ENCODE data around the gene TMEM266.

TMEM266 gene

DNA sequence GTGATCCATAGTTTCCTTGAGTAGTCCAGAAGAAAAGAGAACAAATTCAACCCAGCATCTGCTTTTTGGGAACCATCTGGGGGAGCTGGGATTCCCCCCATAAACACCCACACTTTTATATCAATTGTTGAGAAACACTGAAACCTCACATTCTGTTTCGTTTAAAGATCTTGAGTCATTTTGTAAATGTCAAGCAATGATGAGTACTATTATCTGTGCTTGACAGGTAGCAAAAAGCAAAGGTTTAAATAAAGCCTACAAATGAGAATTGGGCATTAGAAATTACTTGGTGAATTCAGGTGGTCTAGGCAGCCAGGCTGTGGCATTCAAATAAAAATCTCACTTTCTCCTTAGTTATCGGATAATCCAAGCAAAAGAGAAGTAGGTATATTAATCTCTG is 75.7 kb downstream of the TMEM266 start:
- no peak for DNase-seq

GRCh38 chr15:76138436-76138835 is 78.7 kb downstream of the TMEM266 start:
- DNase-seq, result no peak

DNA sequence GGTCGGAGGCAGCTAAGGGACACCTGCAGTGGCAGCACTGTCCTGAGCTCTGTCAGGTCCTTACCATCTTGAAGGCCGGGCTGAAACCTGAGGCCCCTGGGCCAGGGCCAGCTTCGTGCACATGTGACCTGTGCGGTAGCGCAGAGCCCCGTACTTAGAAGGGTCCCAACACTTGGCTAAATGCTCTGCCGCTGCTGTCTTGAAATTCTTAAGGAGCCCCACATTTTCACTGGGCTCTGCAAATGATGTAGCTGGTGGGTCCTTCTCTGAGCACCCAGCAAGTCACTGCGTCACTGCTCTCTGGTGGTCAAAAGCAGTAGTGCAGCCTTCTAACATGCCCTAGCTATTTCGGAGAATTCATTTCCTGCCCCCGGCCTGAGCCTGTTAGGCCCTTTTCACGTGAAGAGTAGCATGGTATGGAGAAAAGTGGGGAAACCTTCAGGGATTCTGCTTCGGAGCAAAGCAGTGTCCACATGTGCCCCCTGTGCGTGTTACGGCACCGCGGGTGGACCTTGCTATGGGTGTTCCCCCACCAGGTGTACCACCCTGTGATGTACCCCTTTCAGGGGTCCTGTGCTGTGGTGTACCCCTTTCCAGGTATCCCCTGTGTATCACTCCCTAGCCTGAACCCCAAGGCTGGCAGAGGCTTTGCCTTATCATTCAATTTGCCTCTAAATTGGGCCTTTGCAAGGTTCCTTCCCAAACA is 79.7 kb downstream of the TMEM266 start:
- DNase-seq, result no peak

- no peak for DNase-seq
Observed at GRCh38 chr15:76140074-76140464, 80.3 kb downstream of the TMEM266 start.

- no peak for DNase-seq
Observed at GRCh38 chr15:76146812-76147211, 87.0 kb downstream of the TMEM266 start.

- DNase-seq, result no peak
Observed at GRCh38 chr15:76147906-76148570, 88.3 kb downstream of the TMEM266 start.

DNA sequence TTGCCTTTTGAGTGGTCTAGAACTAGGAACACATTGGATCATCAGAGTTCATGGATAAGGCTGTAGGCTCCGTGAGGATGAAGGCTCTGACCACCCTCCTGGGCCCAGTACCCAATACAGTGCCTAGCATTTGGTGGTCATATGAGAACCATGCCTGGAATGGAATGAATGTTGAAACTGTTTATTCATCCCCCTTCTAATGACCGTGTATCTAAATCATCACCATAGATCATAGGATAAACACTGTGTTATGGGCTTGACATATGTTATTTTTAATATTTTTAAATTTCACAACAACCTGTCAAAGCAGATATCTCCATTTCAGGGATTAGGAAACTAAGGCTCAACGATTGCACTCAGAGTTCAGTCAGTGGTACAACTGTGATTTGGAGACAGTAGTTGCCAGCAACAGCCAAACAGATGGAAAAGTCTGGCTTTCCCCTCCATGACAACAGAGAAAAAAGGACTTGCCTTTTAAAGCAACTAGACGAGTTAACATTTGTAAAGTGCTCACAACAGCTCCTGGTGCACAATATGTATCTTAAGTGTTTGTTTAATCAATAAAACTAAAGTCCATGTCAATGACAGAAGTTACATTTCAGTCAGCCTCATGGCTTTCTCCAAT is 89.6 kb downstream of the TMEM266 start:
- DNase-seq, result no peak

DNA sequence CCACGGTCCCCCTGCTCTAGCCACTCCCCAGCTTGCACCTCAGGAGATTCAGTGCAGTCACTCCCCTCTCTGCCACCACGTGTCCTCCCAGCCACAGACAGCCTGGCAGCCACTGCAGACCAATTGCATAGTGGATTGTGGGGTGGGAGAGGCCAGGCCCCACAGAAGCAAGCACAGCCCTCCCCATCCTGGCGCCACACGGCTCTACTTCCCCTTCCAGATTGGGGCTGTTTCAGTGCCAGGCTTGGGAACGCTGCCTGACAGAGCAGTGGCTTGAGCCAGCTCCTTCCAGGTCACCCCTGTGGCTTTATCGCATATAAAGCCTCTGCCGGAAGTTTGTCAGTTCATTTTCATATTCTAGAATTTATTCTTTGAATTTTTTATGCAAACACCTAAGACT is 90.7 kb downstream of the TMEM266 start:
- no peak for DNase-seq

- no peak for DNase-seq
Observed at GRCh38 chr15:76150971-76151598, 91.3 kb downstream of the TMEM266 start.

DNA sequence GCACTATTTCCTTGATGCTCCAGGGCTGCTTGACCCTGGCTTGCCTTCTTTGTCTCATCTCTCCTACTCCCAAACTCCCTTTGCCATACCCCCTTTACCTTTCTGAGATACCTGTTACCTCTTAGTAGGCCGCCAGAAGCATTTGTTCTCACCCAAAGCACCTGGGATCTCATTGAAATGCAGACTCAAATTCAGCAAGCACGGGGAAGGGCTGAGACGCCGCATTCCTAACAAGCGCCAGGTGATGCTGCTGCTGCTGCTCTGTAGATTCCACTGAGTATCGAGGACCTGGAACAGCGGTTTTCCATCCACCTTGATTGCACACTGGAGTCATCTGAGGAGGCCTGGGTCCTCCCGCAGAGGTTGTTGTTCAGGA is 91.8 kb downstream of the TMEM266 start:
- no peak for DNase-seq

- DNase-seq, result no peak
Observed at GRCh38 chr15:76152197-76152596, 92.4 kb downstream of the TMEM266 start.

DNA sequence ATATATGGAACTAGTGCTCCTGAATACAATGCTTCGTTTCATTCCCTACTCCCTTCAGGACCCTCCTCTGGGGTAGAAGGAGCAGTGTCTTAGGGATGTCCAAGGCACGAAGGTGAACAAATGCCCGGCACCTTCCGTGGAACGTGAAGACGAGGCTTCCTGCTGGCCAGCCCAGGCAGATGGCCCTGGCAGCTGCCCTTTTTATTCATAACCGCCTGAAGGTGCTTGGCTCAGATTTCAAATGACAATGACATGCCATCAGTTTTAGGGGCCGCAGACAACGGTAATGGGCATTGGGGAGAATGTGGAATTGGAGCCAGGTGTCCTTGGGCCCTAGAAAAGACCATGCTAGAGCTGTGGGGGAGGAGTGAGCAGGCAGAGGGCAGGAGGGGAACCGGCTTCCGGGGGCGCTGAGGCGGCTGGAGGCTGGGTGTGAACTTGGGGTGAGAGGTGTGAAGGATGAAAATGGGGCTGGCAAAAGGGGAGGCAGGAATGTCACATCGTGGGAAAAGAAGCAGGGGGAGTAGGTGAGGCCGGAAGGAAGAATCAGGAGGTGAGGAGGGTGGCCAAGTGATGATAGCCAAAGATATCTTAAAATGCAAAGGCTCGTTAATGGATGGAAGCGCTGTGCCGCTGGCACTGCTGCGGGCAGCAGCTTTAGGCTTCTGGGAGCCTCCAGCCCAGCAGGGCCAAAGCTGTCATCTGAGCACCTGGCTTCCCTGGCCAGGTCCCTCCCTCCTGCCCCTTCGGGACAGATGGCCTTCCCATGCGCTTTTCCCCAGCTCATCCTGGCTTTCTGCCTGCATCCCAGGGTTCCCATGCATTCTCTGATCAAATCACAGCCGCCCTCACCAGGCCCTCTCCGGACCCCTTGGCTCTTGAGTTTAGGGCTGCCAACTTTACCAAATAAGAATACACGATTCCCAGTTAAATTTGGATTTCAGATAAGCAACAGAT is 93.7 kb downstream of the TMEM266 start:
- no peak for DNase-seq

- DNase-seq, result no peak
Observed at GRCh38 chr15:76155731-76156130, 95.9 kb downstream of the TMEM266 start.

DNA sequence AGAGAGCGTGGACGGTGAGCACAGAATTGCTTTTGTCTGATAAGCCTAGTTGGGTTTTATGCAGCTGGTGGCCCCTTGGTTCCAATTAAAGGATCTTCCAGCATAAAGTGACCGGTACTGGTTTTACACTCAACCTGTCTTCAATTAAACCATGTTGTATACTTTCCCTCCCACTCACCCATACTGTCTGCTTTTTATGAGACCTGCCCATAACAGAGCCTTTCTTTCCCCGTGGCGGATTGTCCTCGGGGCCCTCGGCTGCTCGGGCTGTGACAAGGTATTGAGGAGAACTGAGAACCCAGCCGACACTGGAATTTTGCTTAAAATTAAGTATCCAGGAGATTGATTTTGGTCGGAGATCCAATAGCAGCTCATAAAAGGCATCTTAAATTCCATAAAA is 98.4 kb downstream of the TMEM266 start:
- DNase-seq, result no peak

DNA sequence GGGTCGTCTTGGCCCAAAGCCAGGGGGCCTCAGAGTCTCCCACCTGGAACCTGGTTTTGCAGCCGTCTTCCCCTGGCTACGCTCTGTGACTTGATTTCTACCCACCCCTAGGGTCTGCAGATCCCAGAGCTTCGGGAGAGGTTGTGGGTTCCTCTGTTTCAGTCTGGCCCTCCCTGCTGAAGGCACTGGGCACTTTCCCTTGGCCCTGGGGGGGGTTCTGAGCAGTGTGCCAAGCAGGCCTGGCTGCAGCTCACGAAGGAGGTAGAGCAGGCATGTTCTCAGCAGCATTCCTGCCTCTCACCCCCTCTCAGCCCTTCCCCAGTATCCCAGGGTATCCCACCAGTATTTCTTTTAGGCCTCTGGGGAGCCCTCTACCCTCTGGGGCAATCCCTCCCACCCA is 99.0 kb downstream of the TMEM266 start:
- no peak for DNase-seq

DNA sequence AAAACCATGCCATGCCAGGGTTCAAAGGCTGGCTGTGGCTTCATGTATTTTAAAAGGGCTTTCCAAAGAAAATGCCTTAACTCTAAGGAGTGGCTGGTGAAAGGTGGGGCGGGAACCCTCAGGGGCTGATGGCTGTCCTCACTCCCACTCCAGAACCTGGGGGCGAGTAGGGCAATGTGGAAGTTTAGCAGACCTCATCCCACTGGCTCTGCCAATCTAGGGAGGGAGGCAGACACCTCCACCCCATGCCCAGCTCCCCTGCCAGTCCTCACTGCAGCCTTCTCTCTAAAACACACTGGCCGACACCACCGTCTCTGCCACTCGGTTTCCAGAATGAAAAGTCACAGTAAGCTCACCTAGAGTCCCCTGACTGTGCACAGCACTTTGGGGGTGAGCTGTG is 99.5 kb downstream of the TMEM266 start:
- no peak for DNase-seq

GRCh38 chr15:76160426-76161152 is 100.8 kb downstream of the TMEM266 start:
- no peak for DNase-seq

DNA sequence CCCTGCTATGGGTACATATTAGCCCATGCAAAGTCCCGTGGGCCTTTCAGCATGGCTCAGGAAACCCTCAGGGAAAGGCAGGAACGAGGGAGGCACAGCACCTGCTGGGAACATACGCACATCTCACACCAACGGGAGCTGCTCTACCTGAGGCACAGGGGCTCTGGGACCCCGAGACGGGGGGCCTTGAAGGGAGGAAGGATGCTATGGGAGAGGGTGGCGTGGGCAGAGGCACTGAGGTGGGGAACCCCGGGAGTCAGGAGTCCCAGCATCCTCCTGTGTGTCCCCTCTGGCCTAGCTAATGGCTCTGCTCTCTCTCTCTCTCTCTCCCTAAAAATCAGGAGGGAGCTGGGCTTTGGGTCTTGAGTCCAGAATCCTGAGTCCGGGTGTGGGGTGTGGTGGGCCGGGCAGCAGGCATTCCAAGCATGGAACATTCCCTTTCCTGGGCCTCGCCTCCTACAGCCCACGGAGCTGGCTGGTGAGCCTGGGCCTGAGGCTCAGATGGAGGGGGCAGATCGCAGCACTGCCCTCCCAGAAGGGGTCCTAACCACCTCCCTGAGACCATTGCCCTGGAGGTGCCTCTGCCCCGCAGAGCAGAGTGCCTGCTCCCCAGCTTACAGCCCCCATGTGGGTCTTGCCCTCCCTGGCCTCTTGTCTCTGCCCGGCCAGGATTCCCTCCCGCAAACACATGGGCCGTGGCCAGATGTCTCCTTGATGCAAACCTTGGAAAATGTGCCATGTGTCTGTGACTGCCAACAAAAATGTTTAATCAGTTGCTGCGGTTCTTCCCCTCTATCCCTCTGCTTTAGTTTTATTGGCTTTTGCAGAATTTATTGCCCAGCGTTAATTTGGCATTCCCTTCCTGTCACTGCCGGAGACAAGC is 101.6 kb downstream of the TMEM266 start:
- DNase-seq, result no peak

DNA sequence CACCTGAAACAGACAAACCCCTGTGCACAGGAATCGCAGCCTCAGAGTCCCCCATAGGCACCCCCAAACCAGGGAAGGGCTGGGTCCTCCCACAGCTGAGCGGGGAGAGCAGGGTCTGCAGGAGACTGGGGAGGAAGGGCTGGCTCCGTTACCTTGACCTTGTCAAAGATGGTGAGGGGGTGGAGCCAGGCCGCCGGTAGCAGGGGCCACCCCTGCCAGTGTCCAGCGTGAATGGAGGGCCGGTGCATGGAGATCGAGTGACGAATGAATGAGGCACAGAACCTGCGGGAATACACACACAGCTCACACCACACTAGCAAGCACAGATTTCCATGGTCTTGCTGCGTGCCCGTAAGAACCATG is 102.2 kb downstream of the TMEM266 start:
- no peak for DNase-seq

DNA sequence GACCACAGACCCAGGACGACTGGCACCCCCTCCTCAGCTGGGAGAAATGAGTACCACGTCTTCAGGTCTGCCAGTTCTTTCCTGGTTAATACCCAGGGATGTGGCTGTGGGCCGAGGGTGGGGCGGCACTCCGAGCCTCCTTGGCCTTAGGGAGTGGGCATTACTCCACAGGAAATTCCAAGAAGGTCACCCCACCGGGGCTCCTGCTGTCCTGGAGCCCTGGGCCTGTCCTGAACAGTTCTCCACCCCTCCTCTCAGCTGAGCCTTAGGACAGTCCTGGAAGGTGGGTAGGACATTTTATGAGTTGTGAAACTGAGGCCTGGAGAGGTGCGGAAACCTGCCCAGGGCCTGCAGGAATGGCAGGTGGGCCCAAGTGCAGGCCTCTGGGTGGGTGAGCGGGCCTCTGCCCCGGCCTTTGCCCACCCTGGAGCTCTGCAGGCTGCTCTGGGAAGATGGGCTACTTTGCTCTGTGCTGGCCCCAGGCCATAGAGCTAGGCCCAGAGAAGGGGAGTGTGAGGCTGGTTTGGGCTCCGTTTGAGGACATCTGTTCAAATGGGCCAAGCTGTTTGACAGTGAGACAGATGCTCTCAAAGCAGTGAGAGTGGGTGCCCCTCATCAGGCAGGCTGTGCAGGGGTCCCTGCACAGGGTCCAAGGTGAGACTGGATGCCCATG is 103.1 kb downstream of the TMEM266 start:
- DNase-seq, result no peak

Measured in cortex of kidney (tissue), 1 donor.